B cell (primary cell): ENCODE data around the gene TRIM9. TPM values are rescaled to one million over a fixed set of nuclear protein-coding genes. Genes with fewer than 3 reads are reported as not detected.

Experiments used
- ATAC-seq: fragments of 200-7000 bp; cut with Tn5 transposase; one replicate; pipeline ENCODE4 v1.10.0; 2021; ENCODE audit warnings: low read depth, mild to moderate bottlenecking, moderate number of reproducible peaks, moderate library complexity
- CTCF ChIA-PET: fragments of 350-600 bp; sonication (Branson Sonifier 250); formaldehyde crosslinking; loops from one replicate; lab custom pipeline; 2021; ENCODE audit warnings: antibody characterized with exemption, inconsistent platforms; lab: Charles Lee
- POLR2A ChIA-PET: fragments of 350-600 bp; sonication (Branson Sonifier 250); formaldehyde crosslinking; loops from one replicate; lab custom pipeline; 2021; ENCODE audit warnings: antibody characterized with exemption; lab: Charles Lee
- DNase-seq: peaks from one replicate; pipeline ENCODE4 v3.0.0; 2013
- H2AFZ ChIP-seq: 2 replicates; pipeline ENCODE4 v1.6.1; 2012; ENCODE audit warnings: mild to moderate bottlenecking, low read depth, low read length; ENCODE audit not compliant: insufficient read depth, poor library complexity, severe bottlenecking
- H3K27ac ChIP-seq, 2 donors: 1 replicate in 1 of 2; 2 replicates in 1 of 2; pipeline ENCODE4 v1.5.1; 2012 to 2013; ENCODE audit warnings: low read length in 2 of 2, mild to moderate bottlenecking in 2 of 2, moderate library complexity in 1 of 2
- H3K27me3 ChIP-seq, 4 experiments: fragments of 200-600 bp in 1 of 4; sonication (generic) in 1 of 4; replicated peaks in 1 of 4; 1 replicate in 2 of 4; 2 replicates in 2 of 4; pipeline versions ENCODE4 v1.6.1 to v1.7.0; 2013 to 2016; ENCODE audit warnings: low read length in 3 of 4, mild to moderate bottlenecking in 2 of 4, mixed read lengths in 1 of 4, moderate library complexity in 1 of 4; ENCODE audit not compliant: insufficient read depth in 4 of 4, control insufficient read depth in 3 of 4; ENCODE audit errors: control extremely low read depth in 1 of 4
- H3K36me3 ChIP-seq, 2 experiments: replicated peaks in 1 of 2; 1 replicate in 1 of 2; 2 replicates in 1 of 2; pipeline versions ENCODE4 v1.6.1 to v1.7.1; 2013; ENCODE audit warnings: low read length in 1 of 2; ENCODE audit not compliant: insufficient read depth in 2 of 2, control insufficient read depth in 1 of 2; ENCODE audit errors: control extremely low read depth in 1 of 2, extremely low read depth in 1 of 2
- H3K4me1 ChIP-seq, 2 donors: fragments of 200-600 bp in 1 of 2; sonication (generic) in 1 of 2; 1 replicate in 1 of 2; 2 replicates in 1 of 2; pipeline versions ENCODE4 v1.5.1 to v1.6.1; 2013 to 2017; ENCODE audit warnings: low read length in 2 of 2; ENCODE audit not compliant: control insufficient read depth in 2 of 2, insufficient read depth in 2 of 2
- H3K4me2 ChIP-seq: replicated peaks from 2 replicates; pipeline ENCODE3; 2012; ENCODE audit warnings: mild to moderate bottlenecking, low read depth, low read length; ENCODE audit not compliant: poor library complexity, severe bottlenecking
- H3K4me3 ChIP-seq, 5 experiments: fragments of 200-600 bp in 1 of 5; sonication (generic) in 1 of 5; 1 replicate in 3 of 5; 2 replicates in 2 of 5; pipeline versions ENCODE4 v1.5.1 to v1.7.0; 2011 to 2016; ENCODE audit warnings: low read length in 4 of 5, mild to moderate bottlenecking in 4 of 5, low read depth in 2 of 5, control low read depth in 1 of 5, moderate library complexity in 1 of 5; ENCODE audit not compliant: insufficient read depth in 1 of 5; ENCODE audit errors: control extremely low read depth in 1 of 5, extremely low read depth in 1 of 5
- H3K79me2 ChIP-seq: fragments of 200-600 bp; sonication (generic); one replicate; pipeline ENCODE4 v1.6.0; 2016; ENCODE audit warnings: low read length; ENCODE audit not compliant: control insufficient read depth, insufficient read depth
- H3K9ac ChIP-seq: fragments of 200-600 bp; sonication (generic); 2 replicates; pipeline ENCODE4 v1.6.1; 2017; ENCODE audit warnings: mild to moderate bottlenecking, low read length, moderate library complexity
- H3K9me3 ChIP-seq, 3 donors: one replicate each; pipeline versions ENCODE4 v1.6.1 to v1.7.1; 2013; ENCODE audit warnings: low read length in 2 of 3; ENCODE audit not compliant: control insufficient read depth in 2 of 3, insufficient read depth in 1 of 3; ENCODE audit errors: control extremely low read depth in 1 of 3
- H4K20me1 ChIP-seq: 2 replicates; pipeline ENCODE4 v1.6.0; 2012; ENCODE audit warnings: mild to moderate bottlenecking, low read length; ENCODE audit not compliant: insufficient read depth, control insufficient read depth, poor library complexity, severe bottlenecking
- H3K27ac Mint-ChIP-seq: one replicate; pipeline ENCODE4 v1.8.0; 2021; ENCODE audit warnings: mixed read lengths
- H3K27me3 Mint-ChIP-seq: one replicate; pipeline ENCODE4 v1.8.0; 2021; ENCODE audit warnings: mixed read lengths
- H3K4me1 Mint-ChIP-seq: one replicate; pipeline ENCODE4 v1.8.0; 2021; ENCODE audit warnings: mixed read lengths
- H3K4me3 Mint-ChIP-seq: one replicate; pipeline ENCODE4 v1.8.0; 2021; ENCODE audit warnings: mixed read lengths
- H3K9me3 Mint-ChIP-seq: one replicate; pipeline ENCODE4 v1.8.0; 2022; ENCODE audit warnings: mixed read lengths; ENCODE audit not compliant: insufficient read depth
- CTCF ChIP-seq: fragments of 200-600 bp; IDR thresholded peaks from one replicate; pipeline ENCODE4 v1.8.0; 2022; ENCODE audit warnings: antibody characterized with exemption, mild to moderate bottlenecking
- EZH2 ChIP-seq: IDR thresholded peaks from 2 replicates; pipeline ENCODE4 v1.6.1; 2012; ENCODE audit warnings: borderline replicate concordance, low read depth, mild to moderate bottlenecking, moderate library complexity, low read length; ENCODE audit not compliant: insufficient read depth, poor library complexity, severe bottlenecking
- WGBS: methylation state at CpG from one replicate; pipeline ENCODE4 v1.1.5; 2013; ENCODE audit warnings: missing lambda C conversion rate; ENCODE audit not compliant: insufficient coverage; 5-methylcytosine and 5-hydroxymethylcytosine counted together
- intact Hi-C: fragments of 100-400 bp; cut with micrococcal nuclease; formaldehyde crosslinking; loops from one replicate; pipeline ENCODE4 v1.10.0; 2022
- polyA plus RNA-seq: library from polyadenylated mRNA; depleted of rRNA; stranded (reverse); fragments of >200 nt; gene quantifications from 2 replicates; pipeline ENCODE4 v1.2.3, GENCODE V29; 2012
- total RNA-seq, 2 donors: library from RNA; stranded (reverse); fragments of 120-200 nt in 1 of 2; gene quantifications; 1 replicate in 1 of 2; 2 replicates in 1 of 2; pipeline versions ENCODE4 v1.2.3 to v1.2.4, GENCODE V29; 2013 to 2022

TRIM9 gene
- total and polyA plus RNA-seq, 2 donors (not counting 1 experiment from before 2014, with no cell fraction given) = 0.24 to 0.32 TPM

GRCh38 chr14:50972734-50973133, 122.2 kb downstream of the TRIM9 start:
- Histone ChIP-seq H3K9ac (no peak overlapping the region), H3K4me3 (no peak overlapping the region), H3K4me1 (peaks cover 0 to 3% of the 10 kb centered on the region in 2 donors), H3K36me3 (no peaks in the 10 kb centered on the region), H4K20me1 (no peaks in the 10 kb centered on the region), H3K4me2 (no peak overlapping the region), H3K27ac (no peak overlapping the region), H3K27me3 (no peaks in the 10 kb centered on the region), H3K9me3 (no peaks in the 10 kb centered on the region), H2AFZ (no peak overlapping the region), H3K79me2 (no peaks in the 10 kb centered on the region)
- H3K9me3 Mint-ChIP-seq = no peaks in the 10 kb centered on the region
- DNase-seq (no peak), ATAC-seq (no peak)
- no peak overlapping the region for H3K27ac Mint-ChIP-seq
- 96% methylated on average over 10 of the region's 11 CpGs for WGBS
- ChIA-PET POLR2A (no interaction called here), CTCF (no interaction called here)
- TF ChIP-seq CTCF (no peak), EZH2 (no peak)
- H3K4me3 Mint-ChIP-seq = no peak overlapping the region
- H3K4me1 Mint-ChIP-seq = peaks cover 3% of the 10 kb centered on the region
- intact Hi-C loops = no loop called here
- peaks cover 12% of the 10 kb centered on the region for H3K27me3 Mint-ChIP-seq

- H3K27ac ChIP-seq = no peak overlapping the region
- no peak for ATAC-seq
- TF ChIP-seq EZH2 (no peak), CTCF (no peak)
- no peak overlapping the region for H2AFZ ChIP-seq
- H3K4me2 ChIP-seq = no peak overlapping the region
- peaks cover 12% of the 10 kb centered on the region for H3K27me3 Mint-ChIP-seq
- 100% methylated on average over 2 of the region's 6 CpGs for WGBS
- DNase-seq = no peak
- ChIA-PET CTCF (no interaction called here), POLR2A (no interaction called here)
- H3K4me1 Mint-ChIP-seq = no peaks in the 10 kb centered on the region
- H3K27me3 ChIP-seq = no peaks in the 10 kb centered on the region
- H3K36me3 ChIP-seq = no peaks in the 10 kb centered on the region
- no peak overlapping the region for H3K4me3 Mint-ChIP-seq
- no peaks in the 10 kb centered on the region for H3K4me1 ChIP-seq
- no peak overlapping the region for H3K27ac Mint-ChIP-seq
- H3K9me3 Mint-ChIP-seq = no peaks in the 10 kb centered on the region
- intact Hi-C loops = no loop called here
- no peaks in the 10 kb centered on the region for H3K9me3 ChIP-seq
- H3K9ac ChIP-seq = no peak overlapping the region
- no peaks in the 10 kb centered on the region for H3K79me2 ChIP-seq
- no peaks in the 10 kb centered on the region for H4K20me1 ChIP-seq
- no peak overlapping the region for H3K4me3 ChIP-seq
These were observed 123.8 kb downstream of the TRIM9 start for GRCh38 chr14:50970886-50971781.
